GM12865 (cell line): ENCODE data around the gene AKR1A1.

ENCODE experiments used
- DNase-seq: peaks from one replicate; pipeline ENCODE4 v3.0.0; 2010; ENCODE audit warnings: low read depth
- H3K4me3 ChIP-seq: 2 replicates; pipeline ENCODE4 v1.5.1; 2011; ENCODE audit warnings: mild to moderate bottlenecking, low read depth, low read length, control low read depth
- CTCF ChIP-seq: IDR thresholded peaks from 2 replicates; pipeline ENCODE4 v1.5.1; 2011; ENCODE audit warnings: low read length, control low read depth, low read depth, inconsistent platforms; ENCODE audit not compliant: insufficient read depth; ENCODE audit errors: missing control alignments

The AKR1A1 gene

GRCh38 chr1:45619149-45619921, 68.7 kb downstream of the AKR1A1 start:
- DNase-seq = no peak
- no peak for TF ChIP-seq CTCF
- H3K4me3 ChIP-seq = no peak overlapping the region
